Neural crest cell (in vitro differentiated cells): ENCODE data around the gene MCF2L. TPM values are rescaled to one million over a fixed set of nuclear protein-coding genes. Genes with fewer than 3 reads are reported as not detected.

Experiments
- DNase-seq: peaks from one replicate; pipeline ENCODE4 v3.0.0; 2021; ENCODE audit warnings: low read depth, mixed read lengths, low spot score
- H3K27ac Mint-ChIP-seq: one replicate; pipeline ENCODE4 v1.8.0; 2021; ENCODE audit warnings: mild to moderate bottlenecking, mixed read lengths; ENCODE audit not compliant: unreplicated experiment
- H3K27me3 Mint-ChIP-seq: 2 replicates; pipeline ENCODE4 v1.8.0; 2021; ENCODE audit warnings: low read depth, mild to moderate bottlenecking, mixed read lengths
- H3K36me3 Mint-ChIP-seq: 2 replicates; pipeline ENCODE4 v1.8.0; 2021; ENCODE audit warnings: low read depth, mild to moderate bottlenecking, mixed read lengths
- H3K4me1 Mint-ChIP-seq: 2 replicates; pipeline ENCODE4 v1.8.0; 2021; ENCODE audit warnings: mixed read lengths
- H3K4me3 Mint-ChIP-seq: one replicate; pipeline ENCODE4 v1.8.0; 2021; ENCODE audit warnings: mild to moderate bottlenecking, mixed read lengths
- H3K9me3 Mint-ChIP-seq: 2 replicates; pipeline ENCODE4 v1.8.0; 2021; ENCODE audit warnings: mixed read lengths
- CTCF ChIP-seq: fragments of 200-600 bp; sonication (generic); conservative IDR thresholded peaks from 2 replicates; pipeline ENCODE4 v1.5.0; 2021; ENCODE audit warnings: antibody characterized with exemption, mild to moderate bottlenecking
- total RNA-seq: library from RNA; stranded (reverse); gene quantifications from 2 replicates; pipeline ENCODE4 v1.2.1, GENCODE V29; 2021

The MCF2L gene
- total RNA-seq, 1 donor from 2014 or later = 59.9 TPM

GRCh38 chr13:112998521-112999280 lies 29.7 kb downstream of the MCF2L start:
- Mint-ChIP-seq H3K4me1 (peaks cover 43% of the 10 kb centered on the region), H3K9me3 (no peaks in the 10 kb centered on the region), H3K4me3 (no peak overlapping the region), H3K27me3 (no peaks in the 10 kb centered on the region), H3K27ac (no peak overlapping the region), H3K36me3 (no peaks in the 10 kb centered on the region)
- no peak for DNase-seq
- no peak for TF ChIP-seq CTCF

GRCh38 chr13:112999414-113000177 lies 30.6 kb downstream of the MCF2L start:
- DNase-seq = no peak
- no peak for TF ChIP-seq CTCF
- Mint-ChIP-seq H3K9me3 (no peaks in the 10 kb centered on the region), H3K4me1 (peaks cover 43% of the 10 kb centered on the region), H3K27me3 (no peaks in the 10 kb centered on the region), H3K27ac (peak overlapping the region; percentile 82), H3K4me3 (peak overlapping the region; percentile 69), H3K36me3 (peaks cover 4% of the 10 kb centered on the region)

GRCh38 chr13:113000575-113000974 lies 31.6 kb downstream of the MCF2L start:
- TF ChIP-seq CTCF = no peak
- DNase-seq = no peak
- Mint-ChIP-seq H3K9me3 (no peaks in the 10 kb centered on the region), H3K36me3 (peaks cover 11% of the 10 kb centered on the region), H3K4me1 (peaks cover 46% of the 10 kb centered on the region), H3K4me3 (peak overlapping the region; percentile 87), H3K27ac (no peak overlapping the region), H3K27me3 (no peaks in the 10 kb centered on the region)

- H3K4me3 Mint-ChIP-seq = peak overlapping the region; percentile 88
- H3K9me3 Mint-ChIP-seq = no peaks in the 10 kb centered on the region
- TF ChIP-seq CTCF = no peak
- H3K36me3 Mint-ChIP-seq = peaks cover 12% of the 10 kb centered on the region
- peaks cover 47% of the 10 kb centered on the region for H3K4me1 Mint-ChIP-seq
- H3K27me3 Mint-ChIP-seq = no peaks in the 10 kb centered on the region
- H3K27ac Mint-ChIP-seq = peak overlapping the region; percentile 96
- DNase-seq = peak; percentile 65
Observed at GRCh38 chr13:113001241-113002140, 32.5 kb downstream of the MCF2L start.

GRCh38 chr13:113002206-113002912 lies 33.3 kb downstream of the MCF2L start:
- peak; percentile 46 for DNase-seq
- H3K27me3 Mint-ChIP-seq = no peaks in the 10 kb centered on the region
- H3K4me3 Mint-ChIP-seq = peak overlapping the region; percentile 88

More at GRCh38 chr13:113002206-113002912, 33.3 kb downstream of the MCF2L start:
- H3K27ac Mint-ChIP-seq = peak overlapping the region; percentile 87
- H3K4me1 Mint-ChIP-seq = peaks cover 52% of the 10 kb centered on the region
- TF ChIP-seq CTCF = peak; percentile 54
- no peaks in the 10 kb centered on the region for H3K9me3 Mint-ChIP-seq
- peaks cover 12% of the 10 kb centered on the region for H3K36me3 Mint-ChIP-seq
